GM12878 (cell line): ENCODE results near the gene IFIH1.

Experiments used
- EZH2 ChIP-seq: IDR thresholded peaks from 2 replicates; pipeline ENCODE4 v1.6.1; 2012; ENCODE audit warnings: low read depth, mild to moderate bottlenecking, control low read depth, inconsistent platforms, low read length, borderline replicate concordance; ENCODE audit not compliant: control insufficient read depth
- JUNB ChIP-seq: IDR thresholded peaks from 2 replicates; pipeline ENCODE4 v1.6.1; 2016; ENCODE audit warnings: antibody characterized with exemption, mild to moderate bottlenecking
- MYB ChIP-seq: fragments of 150-350 bp; IDR thresholded peaks from 2 replicates; pipeline ENCODE4 v1.6.1; 2014; ENCODE audit warnings: mild to moderate bottlenecking, low read depth, low read length, borderline replicate concordance
- POLR2A ChIP-seq: IDR thresholded peaks from 2 replicates; pipeline ENCODE4 v1.6.1; 2011; ENCODE audit warnings: low read depth, mild to moderate bottlenecking, low read length
- POLR2AphosphoS5 ChIP-seq: IDR thresholded peaks from 2 replicates; pipeline ENCODE4 v1.6.1; 2011; ENCODE audit warnings: mild to moderate bottlenecking, low read length, inconsistent platforms
- RBBP5 ChIP-seq: fragments of 200-600 bp; sonication (generic); conservative IDR thresholded peaks from 2 replicates; pipeline ENCODE4 v1.6.1; 2016
- RELB ChIP-seq: fragments of 450-650 bp; IDR thresholded peaks from 2 replicates; pipeline ENCODE4 v1.6.1; 2017; ENCODE audit warnings: low read depth, mild to moderate bottlenecking, moderate library complexity
- REST ChIP-seq: IDR thresholded peaks from 2 replicates; pipeline ENCODE4 v1.6.1; 2012; ENCODE audit warnings: mild to moderate bottlenecking, low read depth, low read length
- TAF1 ChIP-seq: IDR thresholded peaks from 2 replicates; pipeline ENCODE4 v1.6.1; 2011; ENCODE audit warnings: mild to moderate bottlenecking, low read depth, low read length, borderline replicate concordance
- TCF7 ChIP-seq: IDR thresholded peaks from 2 replicates; pipeline ENCODE4 v1.6.1; 2014; ENCODE audit warnings: antibody characterized with exemption, borderline replicate concordance
- TF ChIP-seq, protein P1 (sequence below): IDR thresholded peaks from 2 replicates; pipeline ENCODE4 v1.6.1; 2012; ENCODE audit warnings: low read depth, low read length, improper control_type of control experiment
- TF ChIP-seq, protein P2 (sequence below): fragments of 450-650 bp; IDR thresholded peaks from 2 replicates; pipeline ENCODE4 v1.6.1; 2017; ENCODE audit warnings: mild to moderate bottlenecking, moderate library complexity
- TF ChIP-seq, protein P3 (sequence below), 3 experiments: IDR thresholded peaks in 2 of 3; conservative IDR thresholded peaks in 1 of 3; 2 replicates each; pipeline ENCODE4 v1.5.1; 2011; ENCODE audit warnings: low read depth in 3 of 3, low read length in 3 of 3, mild to moderate bottlenecking in 3 of 3, control low read depth in 2 of 3, moderate library complexity in 2 of 3, inconsistent platforms in 1 of 3, mixed read lengths in 1 of 3; ENCODE audit not compliant: control insufficient read depth in 2 of 3, insufficient read depth in 1 of 3; ENCODE audit errors: extremely low read depth in 1 of 3

DNA sequence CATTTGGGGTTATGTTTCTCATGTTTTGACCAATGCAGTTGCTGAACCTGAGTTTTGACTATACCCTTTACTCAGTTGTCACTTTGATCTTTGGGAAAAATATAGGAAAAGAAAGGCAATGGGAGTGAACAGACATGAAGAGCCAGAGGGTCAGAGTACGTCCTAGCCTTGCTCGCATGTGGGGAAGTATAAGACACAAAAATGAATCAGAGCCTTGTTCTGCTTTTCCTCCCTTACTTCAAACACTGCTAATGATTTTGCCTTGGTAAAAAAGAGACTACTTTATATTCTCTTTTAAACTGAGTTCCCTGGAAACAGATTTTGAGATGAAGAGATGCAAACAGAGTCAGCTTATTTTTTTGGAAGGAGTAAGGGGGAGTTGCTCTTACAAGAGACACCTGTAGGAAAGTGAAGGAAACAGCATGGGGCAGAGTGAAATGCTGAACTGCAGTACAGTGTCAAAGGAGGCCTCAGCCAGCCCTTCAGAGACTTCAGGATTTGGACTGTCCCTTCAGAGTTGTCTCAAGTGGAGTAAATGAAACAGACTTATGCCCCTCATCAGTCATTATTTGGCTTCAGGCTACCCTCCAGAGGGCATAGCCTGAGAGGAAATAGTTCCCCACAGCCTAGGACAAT is 64.1 kb downstream of the IFIH1 start:
- TF ChIP-seq POLR2A (no peak), REST (no peak), RELB (no peak), POLR2AphosphoS5 (no peak), EZH2 (no peak), RBBP5 (no peak), JUNB (no peak), TAF1 (no peak), TCF7 (no peak), MYB (no peak)
- TF ChIP-seq, protein P1, sequence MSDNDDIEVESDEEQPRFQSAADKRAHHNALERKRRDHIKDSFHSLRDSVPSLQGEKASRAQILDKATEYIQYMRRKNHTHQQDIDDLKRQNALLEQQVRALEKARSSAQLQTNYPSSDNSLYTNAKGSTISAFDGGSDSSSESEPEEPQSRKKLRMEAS = no peak
- TF ChIP-seq, protein P2, sequence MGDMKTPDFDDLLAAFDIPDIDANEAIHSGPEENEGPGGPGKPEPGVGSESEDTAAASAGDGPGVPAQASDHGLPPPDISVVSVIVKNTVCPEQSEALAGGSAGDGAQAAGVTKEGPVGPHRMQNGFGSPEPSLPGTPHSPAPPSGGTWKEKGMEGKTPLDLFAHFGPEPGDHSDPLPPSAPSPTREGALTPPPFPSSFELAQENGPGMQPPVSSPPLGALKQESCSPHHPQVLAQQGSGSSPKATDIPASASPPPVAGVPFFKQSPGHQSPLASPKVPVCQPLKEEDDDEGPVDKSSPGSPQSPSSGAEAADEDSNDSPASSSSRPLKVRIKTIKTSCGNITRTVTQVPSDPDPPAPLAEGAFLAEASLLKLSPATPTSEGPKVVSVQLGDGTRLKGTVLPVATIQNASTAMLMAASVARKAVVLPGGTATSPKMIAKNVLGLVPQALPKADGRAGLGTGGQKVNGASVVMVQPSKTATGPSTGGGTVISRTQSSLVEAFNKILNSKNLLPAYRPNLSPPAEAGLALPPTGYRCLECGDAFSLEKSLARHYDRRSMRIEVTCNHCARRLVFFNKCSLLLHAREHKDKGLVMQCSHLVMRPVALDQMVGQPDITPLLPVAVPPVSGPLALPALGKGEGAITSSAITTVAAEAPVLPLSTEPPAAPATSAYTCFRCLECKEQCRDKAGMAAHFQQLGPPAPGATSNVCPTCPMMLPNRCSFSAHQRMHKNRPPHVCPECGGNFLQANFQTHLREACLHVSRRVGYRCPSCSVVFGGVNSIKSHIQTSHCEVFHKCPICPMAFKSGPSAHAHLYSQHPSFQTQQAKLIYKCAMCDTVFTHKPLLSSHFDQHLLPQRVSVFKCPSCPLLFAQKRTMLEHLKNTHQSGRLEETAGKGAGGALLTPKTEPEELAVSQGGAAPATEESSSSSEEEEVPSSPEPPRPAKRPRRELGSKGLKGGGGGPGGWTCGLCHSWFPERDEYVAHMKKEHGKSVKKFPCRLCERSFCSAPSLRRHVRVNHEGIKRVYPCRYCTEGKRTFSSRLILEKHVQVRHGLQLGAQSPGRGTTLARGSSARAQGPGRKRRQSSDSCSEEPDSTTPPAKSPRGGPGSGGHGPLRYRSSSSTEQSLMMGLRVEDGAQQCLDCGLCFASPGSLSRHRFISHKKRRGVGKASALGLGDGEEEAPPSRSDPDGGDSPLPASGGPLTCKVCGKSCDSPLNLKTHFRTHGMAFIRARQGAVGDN = no peak
- TF ChIP-seq, protein P3, sequence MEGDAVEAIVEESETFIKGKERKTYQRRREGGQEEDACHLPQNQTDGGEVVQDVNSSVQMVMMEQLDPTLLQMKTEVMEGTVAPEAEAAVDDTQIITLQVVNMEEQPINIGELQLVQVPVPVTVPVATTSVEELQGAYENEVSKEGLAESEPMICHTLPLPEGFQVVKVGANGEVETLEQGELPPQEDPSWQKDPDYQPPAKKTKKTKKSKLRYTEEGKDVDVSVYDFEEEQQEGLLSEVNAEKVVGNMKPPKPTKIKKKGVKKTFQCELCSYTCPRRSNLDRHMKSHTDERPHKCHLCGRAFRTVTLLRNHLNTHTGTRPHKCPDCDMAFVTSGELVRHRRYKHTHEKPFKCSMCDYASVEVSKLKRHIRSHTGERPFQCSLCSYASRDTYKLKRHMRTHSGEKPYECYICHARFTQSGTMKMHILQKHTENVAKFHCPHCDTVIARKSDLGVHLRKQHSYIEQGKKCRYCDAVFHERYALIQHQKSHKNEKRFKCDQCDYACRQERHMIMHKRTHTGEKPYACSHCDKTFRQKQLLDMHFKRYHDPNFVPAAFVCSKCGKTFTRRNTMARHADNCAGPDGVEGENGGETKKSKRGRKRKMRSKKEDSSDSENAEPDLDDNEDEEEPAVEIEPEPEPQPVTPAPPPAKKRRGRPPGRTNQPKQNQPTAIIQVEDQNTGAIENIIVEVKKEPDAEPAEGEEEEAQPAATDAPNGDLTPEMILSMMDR (IDR thresholded peaks at IDR 0.05 in 2 of 3, conservative IDR thresholded peaks at IDR 0.05 in 1 of 3; ENCODE audit: control insufficient read depth in 2 of 3, extremely low read depth in 1 of 3, insufficient read depth in 1 of 3, low read depth in 3 of 3, low read length in 3 of 3) = no peak
